GM12878 (cell line): ENCODE measurements around the gene PTPRS. TPM values are rescaled to one million over a fixed set of nuclear protein-coding genes. Genes with fewer than 3 reads are reported as not detected.

ENCODE experiments used
- ATAC-seq: fragments of 200-7000 bp; cut with Tn5 transposase; 3 replicates; pipeline ENCODE4 v1.9.1; 2020; ENCODE audit warnings: mild to moderate bottlenecking, moderate library complexity
- BruUV-seq: library from RNA; stranded (reverse); fragments of 400-500 nt; replicated peaks from 2 replicates; lab custom pipeline; 2021; lab: Mats Ljungman, UMichigan
- CTCF ChIA-PET: fragments of 300-600 bp; sonication (Branson Sonifier 250); formaldehyde crosslinking; extraction: SDS; loops from one replicate; lab custom pipeline; 2021; ENCODE audit warnings: inconsistent platforms; lab: Yijun Ruan, JAX
- POLR2A ChIA-PET: fragments of 350-600 bp; formaldehyde crosslinking; extraction: SDS; loops from one replicate; lab custom pipeline; 2021; ENCODE audit warnings: inconsistent platforms; lab: Charles Lee
- RAD21 ChIA-PET: fragments of 300-600 bp; sonication (Branson Sonifier 250); formaldehyde crosslinking; loops from one replicate; lab custom pipeline; 2023; ENCODE audit warnings: antibody characterized with exemption; ENCODE audit not compliant: unreplicated experiment; lab: Charles Lee
- SMC1A ChIA-PET: fragments of 300-600 bp; sonication (Branson Sonifier 250); formaldehyde crosslinking; loops from one replicate; lab custom pipeline; 2023; ENCODE audit not compliant: unreplicated experiment, uncharacterized antibody; lab: Charles Lee
- DNase-seq: peaks from one replicate; pipeline ENCODE4 v3.0.0-alpha.2; 2011; ENCODE audit warnings: low read depth, low spot score
- FAIRE-seq: peaks from 3 replicates; lab custom pipeline; 2011; peaks lifted over from hg19 to GRCh38; lab: Jason Lieb, UNC
- H2AFZ ChIP-seq: 2 replicates; pipeline ENCODE4 v1.6.0; 2011; ENCODE audit warnings: low read depth, low read length, control low read depth; ENCODE audit not compliant: control insufficient read depth
- H3K27ac ChIP-seq: 2 replicates; pipeline ENCODE4 v1.5.1; 2011; ENCODE audit warnings: control low read depth; ENCODE audit not compliant: control insufficient read depth, insufficient read depth
- H3K27me3 ChIP-seq, 2 experiments: replicated peaks in 1 of 2; 2 replicates each; pipeline versions ENCODE4 v1.6.0 to v1.6.1; 2011; ENCODE audit warnings: low read length in 1 of 2; ENCODE audit not compliant: control insufficient read depth in 2 of 2, insufficient read depth in 2 of 2
- H3K36me3 ChIP-seq, 2 experiments: 2 replicates each; pipeline ENCODE4 v1.5.1; 2011; ENCODE audit warnings: low read length in 1 of 2; ENCODE audit not compliant: control insufficient read depth in 2 of 2, insufficient read depth in 2 of 2
- H3K4me1 ChIP-seq: 2 replicates; pipeline ENCODE4 v1.6.1; 2011; ENCODE audit warnings: mild to moderate bottlenecking, low read length, moderate library complexity, mixed read lengths; ENCODE audit not compliant: control insufficient read depth, insufficient read depth
- H3K4me2 ChIP-seq: 2 replicates; pipeline ENCODE4 v1.6.0; 2011; ENCODE audit warnings: control low read depth; ENCODE audit not compliant: control insufficient read depth, insufficient read depth
- H3K4me3 ChIP-seq: fragments of 200-600 bp; sonication (generic); 2 replicates; pipeline ENCODE4 v1.5.1; 2016
- H3K79me2 ChIP-seq: 2 replicates; pipeline ENCODE4 v1.6.0; 2011; ENCODE audit warnings: low read length; ENCODE audit not compliant: control insufficient read depth, insufficient read depth
- H3K9ac ChIP-seq: 2 replicates; pipeline ENCODE4 v1.8.0; 2011; ENCODE audit warnings: low read length, control low read depth, mixed read lengths; ENCODE audit not compliant: control insufficient read depth, insufficient read depth
- H3K9me3 ChIP-seq: replicated peaks from 3 replicates; pipeline ENCODE4 v1.5.1; 2011; ENCODE audit warnings: mild to moderate bottlenecking, low read length; ENCODE audit not compliant: control insufficient read depth, insufficient read depth
- H4K20me1 ChIP-seq: 2 replicates; pipeline ENCODE4 v1.6.0; 2011; ENCODE audit not compliant: control insufficient read depth, insufficient read depth
- BACH1 ChIP-seq: fragments of 450-650 bp; IDR thresholded peaks from 2 replicates; pipeline ENCODE4 v1.6.1; 2017; ENCODE audit warnings: mild to moderate bottlenecking, borderline replicate concordance
- CBX3 ChIP-seq: fragments of 200-600 bp; sonication (generic); IDR thresholded peaks from 2 replicates; pipeline ENCODE4 v1.6.1; 2016; ENCODE audit warnings: low read depth, borderline replicate concordance
- CHD4 ChIP-seq: fragments of 200-600 bp; sonication (generic); IDR thresholded peaks from 2 replicates; pipeline ENCODE4 v1.6.1; 2016; ENCODE audit warnings: mild to moderate bottlenecking
- MTA2 ChIP-seq: fragments of 450-650 bp; IDR thresholded peaks from 2 replicates; pipeline ENCODE4 v1.6.1; 2016; ENCODE audit warnings: low read depth, mild to moderate bottlenecking, moderate library complexity
- REST ChIP-seq: IDR thresholded peaks from 2 replicates; pipeline ENCODE4 v1.6.1; 2012; ENCODE audit warnings: mild to moderate bottlenecking, low read depth, low read length
- SPI1 ChIP-seq: IDR thresholded peaks from 2 replicates; pipeline ENCODE4 v1.6.1; 2011; ENCODE audit warnings: low read depth, mild to moderate bottlenecking, low read length, moderate library complexity, borderline replicate concordance; ENCODE audit not compliant: insufficient read depth
- ZNF24 ChIP-seq: fragments of 450-650 bp; IDR thresholded peaks from 2 replicates; pipeline ENCODE4 v1.6.1; 2017; ENCODE audit warnings: antibody characterized with exemption, mild to moderate bottlenecking
- WGBS: methylation state at CpG from one replicate; pipeline ENCODE4 v1.1.6; 2016; ENCODE audit warnings: low lambda C conversion rate; ENCODE audit not compliant: insufficient replicate concordance, insufficient coverage; ENCODE audit errors: missing lambda C conversion rate; 5-methylcytosine and 5-hydroxymethylcytosine counted together
- in situ Hi-C: fragments of 300-500 bp; cut with MboI; formaldehyde crosslinking; loops from 9 replicates; pipeline ENCODE4 v1.14.3; 2018; ENCODE audit warnings: mixed read lengths
- intact Hi-C: fragments of 100-400 bp; cut with micrococcal nuclease; formaldehyde crosslinking; loops from one replicate; pipeline ENCODE4 v1.14.2; 2022; ENCODE audit not compliant: unreplicated experiment
- polyA plus RNA-seq, 11 experiments: library from polyadenylated mRNA; depleted of rRNA in 4 of 11; unstranded in 6 of 11; stranded (reverse) in 5 of 11; fragments of >200 nt; fragmentation: Nextera tagmentation in 4 of 11; fragmentation: Illumina TruSeq in 1 of 11; extraction: Ambion mirVana in 4 of 11; extraction: Trizol in 1 of 11; gene quantifications; 1 replicate in 1 of 11; 2 replicates in 10 of 11; pipeline versions ENCODE4 v1.2.1 to v1.2.3, GENCODE V29; 2011 to 2016; ENCODE audit warnings: inconsistent platforms in 2 of 11, missing spikeins in 2 of 11, low read depth in 1 of 11
- total RNA-seq, 4 experiments: library from RNA; depleted of rRNA in 3 of 4; stranded (reverse); fragments of >200 nt in 3 of 4; fragmentation: Illumina TruSeq in 1 of 4; extraction: Trizol in 1 of 4; gene quantifications; 2 replicates each; pipeline versions ENCODE4 v1.2.1 to v1.2.3, GENCODE V29; 2013 to 2021
- TF ChIP-seq, protein P1 (sequence below): fragments of 450-650 bp; IDR thresholded peaks from 2 replicates; pipeline ENCODE4 v1.6.1; 2017; ENCODE audit warnings: mild to moderate bottlenecking, low read depth, inconsistent platforms; ENCODE audit not compliant: poor library complexity, severe bottlenecking
- TF ChIP-seq, protein P2 (sequence below): IDR thresholded peaks from 2 replicates; pipeline ENCODE4 v1.6.1; 2011; ENCODE audit warnings: borderline replicate concordance, low read depth, mild to moderate bottlenecking, moderate library complexity, low read length; ENCODE audit not compliant: insufficient read depth, poor library complexity, severe bottlenecking
- TF ChIP-seq, protein P3 (sequence below): fragments of 450-650 bp; IDR thresholded peaks from 2 replicates; pipeline ENCODE4 v1.6.1; 2018; ENCODE audit warnings: borderline replicate concordance, mild to moderate bottlenecking; ENCODE audit not compliant: partially characterized antibody

The PTPRS gene
- total and polyA plus RNA-seq, 10 of the 15 experiments (the other 5 are each of a cell fraction or from before 2014, with no cell fraction given) = 0.09 to 32.1 (median 0.71) TPM

GRCh38 chr19:5345895-5346386, 5.3 kb upstream of the PTPRS start (continued):
- TF ChIP-seq, protein P1, sequence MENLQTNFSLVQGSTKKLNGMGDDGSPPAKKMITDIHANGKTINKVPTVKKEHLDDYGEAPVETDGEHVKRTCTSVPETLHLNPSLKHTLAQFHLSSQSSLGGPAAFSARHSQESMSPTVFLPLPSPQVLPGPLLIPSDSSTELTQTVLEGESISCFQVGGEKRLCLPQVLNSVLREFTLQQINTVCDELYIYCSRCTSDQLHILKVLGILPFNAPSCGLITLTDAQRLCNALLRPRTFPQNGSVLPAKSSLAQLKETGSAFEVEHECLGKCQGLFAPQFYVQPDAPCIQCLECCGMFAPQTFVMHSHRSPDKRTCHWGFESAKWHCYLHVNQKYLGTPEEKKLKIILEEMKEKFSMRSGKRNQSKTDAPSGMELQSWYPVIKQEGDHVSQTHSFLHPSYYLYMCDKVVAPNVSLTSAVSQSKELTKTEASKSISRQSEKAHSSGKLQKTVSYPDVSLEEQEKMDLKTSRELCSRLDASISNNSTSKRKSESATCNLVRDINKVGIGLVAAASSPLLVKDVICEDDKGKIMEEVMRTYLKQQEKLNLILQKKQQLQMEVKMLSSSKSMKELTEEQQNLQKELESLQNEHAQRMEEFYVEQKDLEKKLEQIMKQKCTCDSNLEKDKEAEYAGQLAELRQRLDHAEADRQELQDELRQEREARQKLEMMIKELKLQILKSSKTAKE = no peak
- TF ChIP-seq MTA2 (no peak), CBX3 (no peak), REST (peak; percentile 56; the same call in 1 of the 2 replicates), BACH1 (no peak)
- TF ChIP-seq, all 136 proteins: peak for 4

DNA sequence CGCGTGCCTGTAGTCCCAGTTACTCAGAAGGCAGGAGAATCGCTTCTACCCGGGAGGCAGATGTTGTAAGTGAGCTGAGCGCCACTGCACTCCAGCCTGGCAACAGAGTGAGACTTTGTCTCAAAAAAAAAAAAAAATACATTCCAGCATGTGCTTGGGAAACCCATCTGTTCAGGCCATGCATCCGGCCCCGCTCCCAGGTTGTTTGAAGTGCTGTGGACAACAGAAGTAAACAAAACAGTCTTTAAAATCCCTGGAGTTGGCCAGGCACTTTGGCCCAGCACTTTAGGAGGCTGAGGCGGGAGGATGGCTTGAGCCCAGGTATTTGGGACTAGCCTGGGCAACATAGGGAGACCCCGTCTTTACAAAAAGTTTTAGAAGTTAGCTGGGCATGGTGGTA, 3.2 kb upstream of the PTPRS start:
- Histone ChIP-seq H3K4me1 (peaks cover 4% of the 10 kb centered on the region; the same call in 1 of the 2 replicates), H3K79me2 (no peaks in the 10 kb centered on the region), H3K4me2 (no peak overlapping the region), H3K9me3 (peaks cover 1% of the 10 kb centered on the region; the same call in 1 of the 3 replicates), H3K36me3 (no peaks in the 10 kb centered on the region), H3K9ac (no peak overlapping the region), H3K27ac (no peak overlapping the region), H2AFZ (no peak overlapping the region), H4K20me1 (no peaks in the 10 kb centered on the region), H3K4me3 (no peak overlapping the region), H3K27me3 (peaks cover 2 to 4% of the 10 kb centered on the region in 2 experiments; a peak in 2 of 4 replicates)
- CTCF ChIA-PET = interaction anchor here (0.7 to 0.8 kb wide), 2 partner anchors 10 to 34 kb away, joined by 3 read pairs; no protein-coding TSS in a partner anchor
- DNase-seq (no peak), ATAC-seq (no peak), FAIRE-seq (no peak)
- RAD21 ChIA-PET = no interaction called here
- intact Hi-C loops (no loop called here), in situ Hi-C loops (no loop called here)
- WGBS = 64% methylated on average over 9 of the region's 9 CpGs
- BruUV-seq = no TSS peak
- SMC1A ChIA-PET = interaction anchor here (1.3 kb wide), 1 partner anchor 10 kb away, joined by 3 read pairs; no protein-coding TSS in a partner anchor
- TF ChIP-seq CHD4 (no peak), ZNF24 (no peak), SPI1 (no peak)
- TF ChIP-seq, protein P2, sequence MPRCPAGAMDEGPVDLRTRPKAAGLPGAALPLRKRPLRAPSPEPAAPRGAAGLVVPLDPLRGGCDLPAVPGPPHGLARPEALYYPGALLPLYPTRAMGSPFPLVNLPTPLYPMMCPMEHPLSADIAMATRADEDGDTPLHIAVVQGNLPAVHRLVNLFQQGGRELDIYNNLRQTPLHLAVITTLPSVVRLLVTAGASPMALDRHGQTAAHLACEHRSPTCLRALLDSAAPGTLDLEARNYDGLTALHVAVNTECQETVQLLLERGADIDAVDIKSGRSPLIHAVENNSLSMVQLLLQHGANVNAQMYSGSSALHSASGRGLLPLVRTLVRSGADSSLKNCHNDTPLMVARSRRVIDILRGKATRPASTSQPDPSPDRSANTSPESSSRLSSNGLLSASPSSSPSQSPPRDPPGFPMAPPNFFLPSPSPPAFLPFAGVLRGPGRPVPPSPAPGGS = no peak
- TF ChIP-seq, protein P3, sequence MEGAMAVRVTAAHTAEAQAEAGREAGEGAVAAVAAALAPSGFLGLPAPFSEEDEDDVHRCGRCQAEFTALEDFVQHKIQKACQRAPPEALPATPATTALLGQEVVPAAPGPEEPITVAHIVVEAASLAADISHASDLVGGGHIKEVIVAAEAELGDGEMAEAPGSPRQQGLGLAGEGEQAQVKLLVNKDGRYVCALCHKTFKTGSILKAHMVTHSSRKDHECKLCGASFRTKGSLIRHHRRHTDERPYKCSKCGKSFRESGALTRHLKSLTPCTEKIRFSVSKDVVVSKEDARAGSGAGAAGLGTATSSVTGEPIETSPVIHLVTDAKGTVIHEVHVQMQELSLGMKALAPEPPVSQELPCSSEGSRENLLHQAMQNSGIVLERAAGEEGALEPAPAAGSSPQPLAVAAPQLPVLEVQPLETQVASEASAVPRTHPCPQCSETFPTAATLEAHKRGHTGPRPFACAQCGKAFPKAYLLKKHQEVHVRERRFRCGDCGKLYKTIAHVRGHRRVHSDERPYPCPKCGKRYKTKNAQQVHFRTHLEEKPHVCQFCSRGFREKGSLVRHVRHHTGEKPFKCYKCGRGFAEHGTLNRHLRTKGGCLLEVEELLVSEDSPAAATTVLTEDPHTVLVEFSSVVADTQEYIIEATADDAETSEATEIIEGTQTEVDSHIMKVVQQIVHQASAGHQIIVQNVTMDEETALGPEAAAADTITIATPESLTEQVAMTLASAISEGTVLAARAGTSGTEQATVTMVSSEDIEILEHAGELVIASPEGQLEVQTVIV = no peak
- POLR2A ChIA-PET = interaction anchor here (0.6 kb wide), 1 partner anchor 162 kb away, joined by 3 read pairs; no protein-coding TSS in a partner anchor
